Osteocyte (in vitro differentiated cells): ENCODE data around the gene CEP68. TPM values are rescaled to one million over a fixed set of nuclear protein-coding genes. Genes with fewer than 3 reads are reported as not detected.
A peak's percentile ranks its signal among the peaks of the same experiment; 100 is the strongest.

ENCODE experiments used
- DNase-seq: peaks from one replicate; pipeline ENCODE4 v3.0.0; 2021; ENCODE audit warnings: mixed read lengths; ENCODE audit not compliant: unreplicated experiment; ENCODE audit errors: extremely low spot score
- H3K27ac Mint-ChIP-seq: one replicate; pipeline ENCODE4 v1.8.0; 2021; ENCODE audit warnings: mild to moderate bottlenecking, mixed read lengths; ENCODE audit not compliant: unreplicated experiment
- H3K27me3 Mint-ChIP-seq: one replicate; pipeline ENCODE4 v1.8.0; 2021; ENCODE audit warnings: mixed read lengths; ENCODE audit not compliant: unreplicated experiment
- H3K36me3 Mint-ChIP-seq: one replicate; pipeline ENCODE4 v1.8.0; 2021; ENCODE audit warnings: mixed read lengths; ENCODE audit not compliant: unreplicated experiment
- H3K4me1 Mint-ChIP-seq: one replicate; pipeline ENCODE4 v1.8.0; 2021; ENCODE audit warnings: mixed read lengths; ENCODE audit not compliant: unreplicated experiment
- H3K4me3 Mint-ChIP-seq: one replicate; pipeline ENCODE4 v1.8.0; 2021; ENCODE audit warnings: mild to moderate bottlenecking, moderate library complexity, mixed read lengths; ENCODE audit not compliant: unreplicated experiment
- H3K9me3 Mint-ChIP-seq: one replicate; pipeline ENCODE4 v1.8.0; 2021; ENCODE audit warnings: mixed read lengths; ENCODE audit not compliant: unreplicated experiment
- CTCF ChIP-seq: fragments of 200-600 bp; sonication (generic); IDR thresholded peaks from 2 replicates; pipeline ENCODE4 v1.5.0; 2021; ENCODE audit warnings: antibody characterized with exemption, mild to moderate bottlenecking, moderate library complexity
- total RNA-seq: library from RNA; stranded (reverse); gene quantifications from 2 replicates; pipeline ENCODE4 v1.2.1, GENCODE V29; 2021

The CEP68 gene
- total RNA-seq, 1 donor from 2014 or later = 20.7 TPM

- H3K4me3 Mint-ChIP-seq = no peak overlapping the region
- no peak for TF ChIP-seq CTCF
- no peaks in the 10 kb centered on the region for H3K27me3 Mint-ChIP-seq
- DNase-seq = no peak
- peaks cover 33% of the 10 kb centered on the region for H3K4me1 Mint-ChIP-seq
- peak overlapping the region; percentile 50 for H3K27ac Mint-ChIP-seq
- peaks cover 18% of the 10 kb centered on the region for H3K36me3 Mint-ChIP-seq
- H3K9me3 Mint-ChIP-seq = no peaks in the 10 kb centered on the region
Observed at GRCh38 chr2:65025453-65026123, 30.6 kb upstream of the CEP68 start.

GRCh38 chr2:65026154-65026553 is 30.1 kb upstream of the CEP68 start:
- Mint-ChIP-seq H3K4me3 (no peak overlapping the region), H3K4me1 (peaks cover 33% of the 10 kb centered on the region), H3K36me3 (peaks cover 18% of the 10 kb centered on the region), H3K27me3 (no peaks in the 10 kb centered on the region), H3K27ac (peak overlapping the region; percentile 50), H3K9me3 (no peaks in the 10 kb centered on the region)
- DNase-seq = no peak
- TF ChIP-seq CTCF = no peak

GRCh38 chr2:65026704-65027464 is 29.3 kb upstream of the CEP68 start:
- no peak for TF ChIP-seq CTCF
- Mint-ChIP-seq H3K9me3 (no peaks in the 10 kb centered on the region), H3K27ac (peak overlapping the region; percentile 31), H3K27me3 (no peaks in the 10 kb centered on the region), H3K4me3 (no peak overlapping the region), H3K36me3 (peaks cover 11% of the 10 kb centered on the region), H3K4me1 (peaks cover 33% of the 10 kb centered on the region)
- no peak for DNase-seq

GRCh38 chr2:65027616-65028244 is 28.5 kb upstream of the CEP68 start:
- H3K9me3 Mint-ChIP-seq = no peaks in the 10 kb centered on the region
- H3K27ac Mint-ChIP-seq = peak overlapping the region; percentile 68
- H3K27me3 Mint-ChIP-seq = no peaks in the 10 kb centered on the region
- H3K4me1 Mint-ChIP-seq = peaks cover 31% of the 10 kb centered on the region
- no peak for TF ChIP-seq CTCF
- H3K36me3 Mint-ChIP-seq = peaks cover 4% of the 10 kb centered on the region
- H3K4me3 Mint-ChIP-seq = no peak overlapping the region
- no peak for DNase-seq
